Measurements from ENCODE around the gene DGCR2.
"Not testable (repeated sequence)": the region's sequence is repeated elsewhere in the genome, so short reads cannot be mapped to it uniquely, and the experiment has no call there.

DNA sequence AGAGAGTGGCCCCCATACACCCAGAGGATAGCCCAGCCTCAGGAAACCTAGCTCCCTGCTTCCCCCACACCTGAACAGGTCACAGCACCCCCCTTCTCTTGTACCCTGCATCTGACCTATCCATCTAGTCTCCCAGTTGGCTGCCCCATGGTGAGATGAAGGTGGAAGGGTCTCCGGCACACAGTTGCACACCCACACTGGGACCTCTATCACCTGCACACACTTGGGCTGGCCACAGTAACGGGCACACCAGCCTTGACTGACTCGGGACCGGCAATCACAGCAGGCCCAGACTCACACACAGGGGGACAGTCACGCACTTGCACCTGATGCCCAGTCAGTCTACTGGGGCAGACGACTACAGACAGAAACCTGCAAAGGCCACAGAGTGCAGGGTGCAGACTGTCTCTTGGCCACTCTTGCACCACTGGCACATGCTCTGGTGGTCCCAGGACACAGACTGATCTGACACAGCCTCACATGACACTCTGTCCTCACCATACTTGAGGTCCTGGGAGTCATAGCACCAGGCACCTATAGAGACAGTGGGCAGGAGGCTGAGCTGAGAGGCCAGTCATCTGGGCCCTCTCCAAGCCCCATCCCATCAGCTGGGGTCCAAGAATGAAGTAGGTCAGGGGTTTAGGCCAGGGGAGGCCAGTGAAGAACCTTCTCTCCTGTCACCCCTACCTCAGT lies 88.0 kb downstream of the DGCR2 start:
- TF ChIP-seq, protein P1, sequence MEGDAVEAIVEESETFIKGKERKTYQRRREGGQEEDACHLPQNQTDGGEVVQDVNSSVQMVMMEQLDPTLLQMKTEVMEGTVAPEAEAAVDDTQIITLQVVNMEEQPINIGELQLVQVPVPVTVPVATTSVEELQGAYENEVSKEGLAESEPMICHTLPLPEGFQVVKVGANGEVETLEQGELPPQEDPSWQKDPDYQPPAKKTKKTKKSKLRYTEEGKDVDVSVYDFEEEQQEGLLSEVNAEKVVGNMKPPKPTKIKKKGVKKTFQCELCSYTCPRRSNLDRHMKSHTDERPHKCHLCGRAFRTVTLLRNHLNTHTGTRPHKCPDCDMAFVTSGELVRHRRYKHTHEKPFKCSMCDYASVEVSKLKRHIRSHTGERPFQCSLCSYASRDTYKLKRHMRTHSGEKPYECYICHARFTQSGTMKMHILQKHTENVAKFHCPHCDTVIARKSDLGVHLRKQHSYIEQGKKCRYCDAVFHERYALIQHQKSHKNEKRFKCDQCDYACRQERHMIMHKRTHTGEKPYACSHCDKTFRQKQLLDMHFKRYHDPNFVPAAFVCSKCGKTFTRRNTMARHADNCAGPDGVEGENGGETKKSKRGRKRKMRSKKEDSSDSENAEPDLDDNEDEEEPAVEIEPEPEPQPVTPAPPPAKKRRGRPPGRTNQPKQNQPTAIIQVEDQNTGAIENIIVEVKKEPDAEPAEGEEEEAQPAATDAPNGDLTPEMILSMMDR (IDR thresholded peaks at IDR 0.05 in 8 of 11, conservative IDR thresholded peaks at IDR 0.05 in 3 of 11), result not testable (repeated sequence)
- not testable (repeated sequence) for TF ChIP-seq POLR2A, POLR2AphosphoS5 (IDR thresholded peaks at IDR 0.05)

All from spleen (tissue), 7 donors.